WERI-Rb-1 (cell line): Measurements from ENCODE around the gene YKT6.

Source experiments
- DNase-seq: peaks from one replicate; pipeline ENCODE4 v3.0.0-alpha.2; 2020
- H3K27ac ChIP-seq: fragments of 250-450 bp; sonication (Bioruptor Pico); 2 replicates; pipeline ENCODE4 v1.5.1; 2020; ENCODE audit warnings: mild to moderate bottlenecking, moderate library complexity
- H3K27me3 ChIP-seq: fragments of 250-450 bp; sonication (Bioruptor Pico); 2 replicates; pipeline ENCODE4 v1.5.1; 2021; ENCODE audit warnings: mild to moderate bottlenecking, low read depth, moderate library complexity; ENCODE audit not compliant: insufficient read depth, severe bottlenecking
- H3K36me3 ChIP-seq: fragments of 250-450 bp; sonication (Bioruptor Pico); 2 replicates; pipeline ENCODE4 v1.5.1; 2020; ENCODE audit warnings: mild to moderate bottlenecking, moderate library complexity
- H3K4me3 ChIP-seq: 2 replicates; pipeline ENCODE4 v1.5.1; 2011; ENCODE audit warnings: low read depth, mild to moderate bottlenecking, control low read depth, low read length
- H3K9me3 ChIP-seq: fragments of 250-450 bp; sonication (Bioruptor Pico); 2 replicates; pipeline ENCODE4 v1.5.1; 2021; ENCODE audit warnings: mild to moderate bottlenecking, moderate library complexity; ENCODE audit not compliant: severe bottlenecking
- TF ChIP-seq, protein P1 (sequence below): IDR thresholded peaks from 2 replicates; pipeline ENCODE4 v1.5.1; 2011; ENCODE audit warnings: low read depth, mild to moderate bottlenecking, control low read depth, inconsistent platforms, low read length

YKT6 gene

DNA sequence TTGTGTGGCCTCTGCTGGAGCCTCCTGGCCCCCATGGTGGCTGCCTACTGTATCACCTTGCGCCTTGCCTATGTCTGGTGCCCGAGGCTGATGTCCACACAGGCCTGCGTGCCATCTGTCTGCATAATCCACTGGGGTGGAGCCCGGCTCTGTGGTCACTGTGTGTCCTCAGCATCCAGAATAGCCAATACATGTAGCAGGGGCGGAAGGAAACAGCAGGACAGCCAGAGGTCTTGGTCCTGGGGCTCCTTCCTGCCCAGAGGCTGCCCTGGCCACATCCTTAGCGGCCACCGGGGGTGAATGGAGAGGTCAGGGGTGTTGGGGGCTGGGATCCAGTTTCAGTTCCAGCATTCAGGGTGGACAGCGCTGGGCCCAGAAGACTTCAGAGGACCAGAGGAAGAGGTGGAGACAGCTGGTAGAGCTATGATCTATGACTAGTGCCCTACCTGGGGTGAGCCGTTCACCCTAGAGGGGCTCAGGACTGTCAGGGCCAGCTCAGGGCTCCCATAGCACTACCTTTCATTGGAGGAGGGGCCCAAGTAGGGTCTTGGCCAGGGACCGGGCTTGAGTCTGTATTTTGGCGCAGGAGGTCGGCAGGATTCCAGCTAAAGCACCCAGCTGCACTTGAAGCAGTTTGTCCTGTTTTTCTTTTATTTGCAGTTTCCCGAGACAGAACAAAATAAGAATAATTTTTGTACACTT lies 15.9 kb downstream of the YKT6 start:
- DNase-seq, result peak; percentile 67
- peaks cover 46% of the 10 kb centered on the region for H3K36me3 ChIP-seq
- H3K9me3 ChIP-seq, result no peaks in the 10 kb centered on the region
- peak overlapping the region; percentile 59 for H3K27ac ChIP-seq
- H3K27me3 ChIP-seq, result no peaks in the 10 kb centered on the region
- no peak overlapping the region for H3K4me3 ChIP-seq
- TF ChIP-seq, protein P1, sequence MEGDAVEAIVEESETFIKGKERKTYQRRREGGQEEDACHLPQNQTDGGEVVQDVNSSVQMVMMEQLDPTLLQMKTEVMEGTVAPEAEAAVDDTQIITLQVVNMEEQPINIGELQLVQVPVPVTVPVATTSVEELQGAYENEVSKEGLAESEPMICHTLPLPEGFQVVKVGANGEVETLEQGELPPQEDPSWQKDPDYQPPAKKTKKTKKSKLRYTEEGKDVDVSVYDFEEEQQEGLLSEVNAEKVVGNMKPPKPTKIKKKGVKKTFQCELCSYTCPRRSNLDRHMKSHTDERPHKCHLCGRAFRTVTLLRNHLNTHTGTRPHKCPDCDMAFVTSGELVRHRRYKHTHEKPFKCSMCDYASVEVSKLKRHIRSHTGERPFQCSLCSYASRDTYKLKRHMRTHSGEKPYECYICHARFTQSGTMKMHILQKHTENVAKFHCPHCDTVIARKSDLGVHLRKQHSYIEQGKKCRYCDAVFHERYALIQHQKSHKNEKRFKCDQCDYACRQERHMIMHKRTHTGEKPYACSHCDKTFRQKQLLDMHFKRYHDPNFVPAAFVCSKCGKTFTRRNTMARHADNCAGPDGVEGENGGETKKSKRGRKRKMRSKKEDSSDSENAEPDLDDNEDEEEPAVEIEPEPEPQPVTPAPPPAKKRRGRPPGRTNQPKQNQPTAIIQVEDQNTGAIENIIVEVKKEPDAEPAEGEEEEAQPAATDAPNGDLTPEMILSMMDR, result no peak

DNA sequence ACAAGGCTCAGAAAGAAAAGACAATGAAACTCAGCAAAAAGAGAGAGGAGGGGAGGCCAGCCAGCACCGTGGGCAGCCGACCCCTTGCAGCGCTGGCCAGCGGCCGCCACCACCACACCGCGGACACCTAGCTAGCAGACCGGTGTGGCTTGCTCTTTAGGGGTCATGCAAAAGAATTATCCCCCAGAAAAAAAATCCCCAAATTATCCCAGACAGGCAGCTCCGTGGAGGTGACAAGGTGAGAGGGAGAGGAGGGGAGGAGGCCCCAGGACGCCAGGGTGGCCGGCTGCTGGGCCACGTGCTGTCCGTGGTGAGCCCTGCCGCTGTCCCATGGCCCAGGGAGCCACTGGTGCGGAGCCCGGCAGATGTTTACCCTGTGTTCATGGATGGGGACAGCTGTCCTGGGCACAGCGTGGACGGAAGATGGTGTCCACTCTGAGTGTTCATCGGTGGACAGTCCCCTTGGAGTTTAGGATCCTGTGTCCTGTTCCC lies 16.5 kb downstream of the YKT6 start:
- H3K4me3 ChIP-seq, result no peak overlapping the region
- no peaks in the 10 kb centered on the region for H3K27me3 ChIP-seq
- TF ChIP-seq, protein P1, result no peak
- H3K9me3 ChIP-seq, result no peaks in the 10 kb centered on the region
- peaks cover 41% of the 10 kb centered on the region for H3K36me3 ChIP-seq
- DNase-seq, result no peak
- H3K27ac ChIP-seq, result peak overlapping the region; percentile 59

DNA sequence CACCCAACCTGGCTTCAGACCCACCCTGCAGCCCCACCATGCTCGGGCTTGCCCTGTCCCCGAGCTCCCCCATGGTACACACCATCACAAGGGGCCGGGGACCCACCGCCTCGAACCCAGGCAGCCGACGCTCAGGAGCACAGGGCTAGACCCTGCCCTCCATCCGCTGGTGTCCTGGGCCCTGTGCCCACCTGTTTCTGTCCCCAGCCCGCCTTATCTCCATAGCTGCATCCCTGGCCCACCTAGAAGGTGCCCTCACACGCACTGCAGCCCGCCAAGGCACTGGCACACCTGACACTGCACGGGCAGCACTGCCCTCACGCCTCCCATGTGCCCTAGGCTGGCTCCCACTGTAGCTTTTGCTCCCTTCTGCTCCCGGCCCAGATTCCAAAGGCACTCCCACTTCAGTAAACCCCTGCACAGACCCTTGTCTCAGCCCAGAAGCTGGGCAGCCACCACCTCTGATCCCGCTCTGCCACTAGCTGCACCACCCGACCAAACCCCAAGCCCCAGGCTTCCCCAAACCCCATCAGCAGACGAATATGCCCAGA lies 17.1 kb downstream of the YKT6 start:
- TF ChIP-seq, protein P1, result no peak
- H3K36me3 ChIP-seq, result peaks cover 35% of the 10 kb centered on the region
- H3K27me3 ChIP-seq, result no peaks in the 10 kb centered on the region
- no peak overlapping the region for H3K4me3 ChIP-seq
- H3K27ac ChIP-seq, result peak overlapping the region; percentile 56
- no peak for DNase-seq
- H3K9me3 ChIP-seq, result no peaks in the 10 kb centered on the region

DNA sequence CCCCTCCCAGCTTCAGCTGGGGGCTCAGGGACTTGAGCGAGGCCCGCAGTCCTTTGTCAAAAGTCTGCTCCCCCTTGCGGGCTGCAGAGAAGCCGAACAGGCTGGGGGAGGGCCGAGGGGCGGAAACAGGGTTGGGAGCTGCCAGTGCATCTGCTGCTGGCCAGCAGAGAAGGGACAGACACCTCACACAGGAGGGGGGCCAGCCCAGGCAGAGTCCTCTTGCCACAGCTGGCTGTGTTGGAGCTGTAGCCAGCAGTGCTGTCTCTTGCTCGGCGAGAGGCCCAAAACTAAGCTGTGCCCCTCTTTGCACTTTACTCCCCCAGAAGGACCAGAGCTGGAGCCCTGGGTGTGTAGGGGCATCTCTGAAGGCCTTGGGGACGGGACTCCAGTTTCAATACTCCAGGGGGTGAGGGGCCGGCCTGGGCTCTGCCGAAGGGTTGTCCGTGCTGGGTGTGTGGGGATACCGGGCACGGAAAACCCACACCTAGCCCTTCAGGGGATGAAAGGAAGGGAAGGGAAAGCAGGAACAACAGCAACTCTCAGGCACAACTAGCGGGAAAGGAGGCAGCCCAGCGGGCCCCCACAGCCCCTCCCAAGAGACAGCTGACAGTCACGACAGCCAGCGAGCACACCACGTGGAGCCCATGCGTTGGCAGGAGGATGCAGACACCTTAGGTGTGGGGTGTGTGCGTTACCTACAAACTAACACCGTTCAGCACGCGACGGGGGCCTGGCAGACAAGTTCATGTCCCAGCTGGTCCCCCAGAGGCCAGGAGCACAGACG lies 17.8 kb downstream of the YKT6 start:
- TF ChIP-seq, protein P1, result peak; percentile 13; the same call in 1 of the 2 replicates
- Histone ChIP-seq H3K36me3 (peaks cover 28% of the 10 kb centered on the region), H3K27ac (peak overlapping the region; percentile 56), H3K27me3 (no peaks in the 10 kb centered on the region), H3K9me3 (no peaks in the 10 kb centered on the region), H3K4me3 (no peak overlapping the region)
- DNase-seq, result peak; percentile 71

DNA sequence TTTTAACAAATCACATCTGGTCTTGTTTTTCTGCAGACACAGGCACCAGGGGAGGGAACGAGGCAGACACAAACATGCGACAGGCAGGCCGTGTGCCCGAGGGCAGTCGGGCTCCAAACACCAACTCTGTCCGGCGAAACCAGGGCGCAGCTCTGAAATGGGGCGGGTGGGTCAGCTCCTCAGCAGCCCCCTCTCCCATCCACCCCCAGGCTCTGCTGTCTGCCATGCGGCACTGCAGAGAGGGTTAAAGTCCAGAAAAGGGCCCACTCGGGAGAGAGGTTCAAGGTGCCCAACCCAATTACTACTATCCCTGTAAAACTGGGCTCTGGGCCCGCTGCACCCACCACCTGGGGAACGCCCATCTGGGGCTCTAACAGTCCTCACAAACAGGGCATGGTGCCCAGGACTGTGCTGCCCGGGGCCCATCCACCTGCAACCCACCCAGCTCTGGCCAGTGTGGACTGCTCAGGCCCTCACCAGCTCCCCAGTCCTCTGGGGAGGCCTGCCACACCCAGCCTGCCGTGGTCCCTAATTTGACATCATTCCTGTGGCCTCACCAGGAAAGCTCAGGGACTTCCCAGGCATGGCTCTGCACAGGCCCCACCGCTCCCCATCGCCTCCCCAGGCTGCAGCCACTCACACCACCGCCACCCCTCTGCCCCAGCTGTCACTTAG lies 18.7 kb downstream of the YKT6 start:
- TF ChIP-seq, protein P1, result no peak
- Histone ChIP-seq H3K9me3 (no peaks in the 10 kb centered on the region), H3K27ac (no peak overlapping the region), H3K36me3 (peaks cover 26% of the 10 kb centered on the region), H3K27me3 (no peaks in the 10 kb centered on the region), H3K4me3 (no peak overlapping the region)
- DNase-seq, result peak; percentile 6
